ENCODE measurements around the gene FRMPD4. TPM values are rescaled to one million over a fixed set of nuclear protein-coding genes. Genes with fewer than 3 reads are reported as not detected.

FRMPD4 gene
- total RNA-seq, 1 experiment from 2014 or later = 1.4 TPM

DNA sequence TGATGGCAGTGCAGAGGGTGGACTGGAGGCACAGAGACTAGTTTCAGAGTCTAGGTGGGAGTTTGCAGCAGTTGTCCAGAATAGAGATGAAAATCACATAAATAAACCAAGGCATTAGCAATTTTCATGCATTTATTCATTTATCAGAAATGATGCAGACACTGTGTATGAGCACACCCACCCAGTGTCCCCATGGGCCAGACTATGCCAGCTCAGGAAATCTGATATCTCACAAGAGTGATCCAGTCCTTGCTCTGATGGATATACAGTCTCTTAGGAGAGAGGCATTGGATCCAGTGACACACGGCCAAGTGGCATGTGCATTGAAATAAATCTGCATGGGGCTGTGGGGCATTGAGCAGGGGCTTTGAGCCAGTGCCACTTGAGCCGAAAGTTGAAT, 228.2 kb downstream of the FRMPD4 start:
- no peaks in the 10 kb centered on the region; the same call in 1 of the 2 replicates for H3K27me3 Mint-ChIP-seq (ENCODE audit: low read depth)
- ChIA-PET POLR2A (no interaction called here), CTCF (no interaction called here)
- H3K36me3 Mint-ChIP-seq = no peaks in the 10 kb centered on the region
- no peak overlapping the region for H3K4me3 Mint-ChIP-seq
- TF ChIP-seq ZNF138 (CRISPR knock-in tag; conservative IDR thresholded peaks at IDR 0.05) (no peak), HMGA2 (CRISPR knock-in tag; IDR thresholded peaks at IDR 0.05) (no peak), ZNF416 (CRISPR knock-in tag; IDR thresholded peaks at IDR 0.05) (no peak), NR3C1 (CRISPR knock-in tag; conservative IDR thresholded peaks at IDR 0.05; ENCODE audit: low read depth) (no peak), ZNF219 (CRISPR knock-in tag; IDR thresholded peaks at IDR 0.05; ENCODE audit: borderline replicate concordance) (no peak)
- H3K9me3 Mint-ChIP-seq = no peaks in the 10 kb centered on the region
- ATAC-seq (no peak), DNase-seq (ENCODE audit: low spot score) (no peak)
- no peaks in the 10 kb centered on the region for H3K4me1 Mint-ChIP-seq
- H3K27ac Mint-ChIP-seq = no peak overlapping the region

DNA sequence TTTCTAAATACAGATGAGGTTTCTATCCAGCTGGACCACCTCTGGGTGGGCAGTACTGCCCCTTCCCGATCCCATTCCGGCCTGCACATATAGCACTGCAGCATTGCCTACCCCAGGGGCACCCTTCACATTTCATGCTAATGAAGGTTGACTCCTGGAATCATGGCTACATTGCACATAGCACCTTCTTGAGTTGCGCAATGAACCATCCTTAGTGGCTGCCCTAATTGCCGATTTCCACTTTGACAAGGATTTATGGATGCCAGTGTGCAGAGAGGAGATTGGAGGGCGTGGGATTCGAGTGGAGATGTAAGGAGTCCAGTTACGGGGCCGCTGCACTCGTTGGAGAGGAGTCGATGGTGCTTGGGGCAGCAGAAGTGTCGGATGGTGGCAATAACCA, 229.0 kb downstream of the FRMPD4 start:
- POLR2A ChIA-PET = no interaction called here
- Mint-ChIP-seq H3K9me3 (no peaks in the 10 kb centered on the region), H3K4me1 (no peaks in the 10 kb centered on the region), H3K27ac (no peak overlapping the region), H3K27me3 (ENCODE audit: low read depth) (no peaks in the 10 kb centered on the region; the same call in 1 of the 2 replicates), H3K4me3 (no peak overlapping the region), H3K36me3 (no peaks in the 10 kb centered on the region)
- DNase-seq (ENCODE audit: low spot score) (no peak), ATAC-seq (no peak)
- CTCF ChIA-PET = no interaction called here
- TF ChIP-seq, protein P1, sequence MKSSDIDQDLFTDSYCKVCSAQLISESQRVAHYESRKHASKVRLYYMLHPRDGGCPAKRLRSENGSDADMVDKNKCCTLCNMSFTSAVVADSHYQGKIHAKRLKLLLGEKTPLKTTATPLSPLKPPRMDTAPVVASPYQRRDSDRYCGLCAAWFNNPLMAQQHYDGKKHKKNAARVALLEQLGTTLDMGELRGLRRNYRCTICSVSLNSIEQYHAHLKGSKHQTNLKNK (CRISPR knock-in tag; IDR thresholded peaks at IDR 0.05) = no peak
- TF ChIP-seq, protein P2, sequence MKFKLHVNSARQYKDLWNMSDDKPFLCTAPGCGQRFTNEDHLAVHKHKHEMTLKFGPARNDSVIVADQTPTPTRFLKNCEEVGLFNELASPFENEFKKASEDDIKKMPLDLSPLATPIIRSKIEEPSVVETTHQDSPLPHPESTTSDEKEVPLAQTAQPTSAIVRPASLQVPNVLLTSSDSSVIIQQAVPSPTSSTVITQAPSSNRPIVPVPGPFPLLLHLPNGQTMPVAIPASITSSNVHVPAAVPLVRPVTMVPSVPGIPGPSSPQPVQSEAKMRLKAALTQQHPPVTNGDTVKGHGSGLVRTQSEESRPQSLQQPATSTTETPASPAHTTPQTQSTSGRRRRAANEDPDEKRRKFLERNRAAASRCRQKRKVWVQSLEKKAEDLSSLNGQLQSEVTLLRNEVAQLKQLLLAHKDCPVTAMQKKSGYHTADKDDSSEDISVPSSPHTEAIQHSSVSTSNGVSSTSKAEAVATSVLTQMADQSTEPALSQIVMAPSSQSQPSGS (CRISPR knock-in tag; IDR thresholded peaks at IDR 0.05; ENCODE audit: borderline replicate concordance, low read depth) = no peak
- TF ChIP-seq, protein P3, sequence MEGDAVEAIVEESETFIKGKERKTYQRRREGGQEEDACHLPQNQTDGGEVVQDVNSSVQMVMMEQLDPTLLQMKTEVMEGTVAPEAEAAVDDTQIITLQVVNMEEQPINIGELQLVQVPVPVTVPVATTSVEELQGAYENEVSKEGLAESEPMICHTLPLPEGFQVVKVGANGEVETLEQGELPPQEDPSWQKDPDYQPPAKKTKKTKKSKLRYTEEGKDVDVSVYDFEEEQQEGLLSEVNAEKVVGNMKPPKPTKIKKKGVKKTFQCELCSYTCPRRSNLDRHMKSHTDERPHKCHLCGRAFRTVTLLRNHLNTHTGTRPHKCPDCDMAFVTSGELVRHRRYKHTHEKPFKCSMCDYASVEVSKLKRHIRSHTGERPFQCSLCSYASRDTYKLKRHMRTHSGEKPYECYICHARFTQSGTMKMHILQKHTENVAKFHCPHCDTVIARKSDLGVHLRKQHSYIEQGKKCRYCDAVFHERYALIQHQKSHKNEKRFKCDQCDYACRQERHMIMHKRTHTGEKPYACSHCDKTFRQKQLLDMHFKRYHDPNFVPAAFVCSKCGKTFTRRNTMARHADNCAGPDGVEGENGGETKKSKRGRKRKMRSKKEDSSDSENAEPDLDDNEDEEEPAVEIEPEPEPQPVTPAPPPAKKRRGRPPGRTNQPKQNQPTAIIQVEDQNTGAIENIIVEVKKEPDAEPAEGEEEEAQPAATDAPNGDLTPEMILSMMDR (IDR thresholded peaks at IDR 0.05) = no peak
- TF ChIP-seq, protein P4, sequence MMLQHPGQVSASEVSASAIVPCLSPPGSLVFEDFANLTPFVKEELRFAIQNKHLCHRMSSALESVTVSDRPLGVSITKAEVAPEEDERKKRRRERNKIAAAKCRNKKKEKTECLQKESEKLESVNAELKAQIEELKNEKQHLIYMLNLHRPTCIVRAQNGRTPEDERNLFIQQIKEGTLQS (CRISPR knock-in tag; conservative IDR thresholded peaks at IDR 0.05) = no peak
- TF ChIP-seq, protein P5, sequence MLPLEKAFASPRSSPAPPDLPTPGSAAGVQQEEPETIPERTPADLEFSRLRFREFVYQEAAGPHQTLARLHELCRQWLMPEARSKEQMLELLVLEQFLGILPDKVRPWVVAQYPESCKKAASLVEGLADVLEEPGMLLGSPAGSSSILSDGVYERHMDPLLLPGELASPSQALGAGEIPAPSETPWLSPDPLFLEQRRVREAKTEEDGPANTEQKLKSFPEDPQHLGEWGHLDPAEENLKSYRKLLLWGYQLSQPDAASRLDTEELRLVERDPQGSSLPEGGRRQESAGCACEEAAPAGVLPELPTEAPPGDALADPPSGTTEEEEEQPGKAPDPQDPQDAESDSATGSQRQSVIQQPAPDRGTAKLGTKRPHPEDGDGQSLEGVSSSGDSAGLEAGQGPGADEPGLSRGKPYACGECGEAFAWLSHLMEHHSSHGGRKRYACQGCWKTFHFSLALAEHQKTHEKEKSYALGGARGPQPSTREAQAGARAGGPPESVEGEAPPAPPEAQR (CRISPR knock-in tag; IDR thresholded peaks at IDR 0.05) = no peak
- TF ChIP-seq ESRRA (CRISPR knock-in tag; IDR thresholded peaks at IDR 0.05; ENCODE audit: borderline replicate concordance) (no peak), CREM (CRISPR knock-in tag; IDR thresholded peaks at IDR 0.05) (no peak)

DNA sequence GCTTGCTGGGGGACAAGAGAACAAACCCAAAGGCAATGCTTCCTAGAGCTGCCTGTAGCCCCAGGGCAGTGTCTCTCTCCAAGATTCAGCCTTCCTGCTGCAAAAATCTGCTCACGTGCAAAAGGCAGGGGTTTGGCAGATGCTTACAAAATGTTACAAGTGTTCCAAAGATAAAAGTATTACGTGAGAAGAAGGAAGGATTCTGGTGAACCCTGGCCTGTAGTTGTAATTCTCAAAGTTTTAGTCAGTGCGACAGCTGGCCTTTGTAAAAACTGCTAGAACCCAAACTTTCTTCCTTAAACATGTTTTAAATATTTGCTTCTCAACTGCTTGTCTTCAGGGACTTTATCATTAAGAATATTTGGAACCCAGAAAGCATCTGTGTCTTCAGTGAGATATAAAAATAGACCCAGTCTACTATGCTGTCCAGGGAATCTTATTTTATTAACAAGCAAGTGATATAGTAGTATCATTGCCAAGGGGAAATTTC, 232.3 kb downstream of the FRMPD4 start:
- Mint-ChIP-seq H3K27me3 (ENCODE audit: low read depth) (no peaks in the 10 kb centered on the region; the same call in 1 of the 2 replicates), H3K9me3 (no peaks in the 10 kb centered on the region), H3K27ac (no peak overlapping the region), H3K36me3 (no peaks in the 10 kb centered on the region), H3K4me3 (no peak overlapping the region), H3K4me1 (0 out of 2 replicates have a peak, but pooled peaks cover 3% of the 10 kb centered on the region)
- ChIA-PET CTCF (no interaction called here), POLR2A (no interaction called here)
- ATAC-seq (no peak), DNase-seq (ENCODE audit: low spot score) (no peak)
- no peak for TF ChIP-seq ZNF671 (CRISPR knock-in tag; IDR thresholded peaks at IDR 0.05)
- TF ChIP-seq ZNF263 (CRISPR knock-in tag; IDR thresholded peaks at IDR 0.05; ENCODE audit: low read depth) = no peak
- TF ChIP-seq ZNF416 (CRISPR knock-in tag; IDR thresholded peaks at IDR 0.05) = no peak
- TF ChIP-seq TEAD1 (CRISPR knock-in tag; IDR thresholded peaks at IDR 0.05) = no peak
- TF ChIP-seq MYBL2 (CRISPR knock-in tag; IDR thresholded peaks at IDR 0.05) = no peak
- no peak for TF ChIP-seq SMAD4 (CRISPR knock-in tag; IDR thresholded peaks at IDR 0.05)
- TF ChIP-seq NR3C1 (CRISPR knock-in tag; conservative IDR thresholded peaks at IDR 0.05; ENCODE audit: low read depth) = no peak

All from WTC11 (cell line).